K562 (cell line): ENCODE measurements around the gene KLHL22. TPM values are rescaled to one million over a fixed set of nuclear protein-coding genes. Genes with fewer than 3 reads are reported as not detected.

ENCODE experiments used
- ATAC-seq: fragments of 200-7000 bp; cut with Tn5 transposase; 3 replicates; pipeline ENCODE4 v1.9.1; 2020; ENCODE audit warnings: moderate library complexity
- BruUV-seq: library from RNA; stranded (reverse); fragments of 400-500 nt; replicated peaks from 2 replicates; lab custom pipeline; 2021; lab: Mats Ljungman, UMichigan
- CTCF ChIA-PET: fragments of 300-600 bp; formaldehyde crosslinking; extraction: SDS; loops from one replicate; lab custom pipeline; 2021; ENCODE audit warnings: low intra/inter-chr PET ratio; lab: Yijun Ruan, JAX
- POLR2A ChIA-PET: fragments of 300-600, 350-650 bp; sonication (Branson Sonifier 250); formaldehyde crosslinking; extraction: SDS; loops from one replicate; lab custom pipeline; 2021; ENCODE audit warnings: antibody characterized with exemption, inconsistent platforms; lab: Yijun Ruan, JAX
- DNase-seq, 4 experiments: peaks; one replicate each; pipeline versions ENCODE4 v3.0.0 to v3.0.0-alpha.2; 2011 to 2018; ENCODE audit warnings: low spot score in 3 of 4, mixed read lengths in 3 of 4; ENCODE audit errors: extremely low read depth in 1 of 4
- FAIRE-seq: peaks from 2 replicates; lab custom pipeline; 2011; peaks lifted over from hg19 to GRCh38; lab: Jason Lieb, UNC
- H2AFZ ChIP-seq: 2 replicates; pipeline ENCODE4 v1.6.0; 2011; ENCODE audit warnings: low read depth, low read length, control low read depth, inconsistent platforms
- H3K27ac ChIP-seq: fragments of 200-600 bp; 3 replicates; pipeline ENCODE4 v1.8.0; 2011; ENCODE audit warnings: low read depth, mild to moderate bottlenecking, control low read depth, inconsistent platforms, low read length, moderate library complexity, mixed read lengths; ENCODE audit errors: extremely low read depth
- H3K27me3 ChIP-seq, 2 experiments: fragments of 300-600 bp in 1 of 2; 2 replicates in 1 of 2; 3 replicates in 1 of 2; pipeline versions ENCODE4 v1.6.0 to v1.8.0; 2011; ENCODE audit warnings: inconsistent platforms in 2 of 2, low read length in 2 of 2, mild to moderate bottlenecking in 1 of 2, mixed read lengths in 1 of 2, moderate library complexity in 1 of 2; ENCODE audit not compliant: control insufficient read depth in 2 of 2, insufficient read depth in 2 of 2
- H3K36me3 ChIP-seq: fragments of 300-600 bp; 3 replicates; pipeline ENCODE4 v1.8.0; 2011; ENCODE audit warnings: mild to moderate bottlenecking, low read length, inconsistent platforms; ENCODE audit not compliant: control insufficient read depth, insufficient read depth
- H3K4me1 ChIP-seq, 2 experiments: fragments of 200-600 bp in 1 of 2; replicated peaks in 1 of 2; 2 replicates in 1 of 2; 3 replicates in 1 of 2; pipeline versions ENCODE4 v1.5.1 to v1.8.0; 2011; ENCODE audit warnings: inconsistent platforms in 2 of 2, low read length in 2 of 2, mild to moderate bottlenecking in 1 of 2, mixed read lengths in 1 of 2, moderate library complexity in 1 of 2; ENCODE audit not compliant: control insufficient read depth in 2 of 2, insufficient read depth in 2 of 2
- H3K4me2 ChIP-seq: 2 replicates; pipeline ENCODE4 v1.6.1; 2011; ENCODE audit warnings: low read length, control low read depth, inconsistent platforms, mixed read lengths; ENCODE audit not compliant: insufficient read depth
- H3K4me3 ChIP-seq: fragments of 200-600 bp; sonication (generic), shearing (Covaris generic); 2 replicates; pipeline ENCODE4 v1.5.1; 2016; ENCODE audit warnings: control low read depth, inconsistent platforms
- H3K79me2 ChIP-seq: fragments of 200-600 bp; 3 replicates; pipeline ENCODE4 v1.8.0; 2011; ENCODE audit warnings: low read length, inconsistent platforms; ENCODE audit not compliant: control insufficient read depth, insufficient read depth
- H3K9ac ChIP-seq, 2 experiments: 2 replicates each; pipeline versions ENCODE4 v1.6.0 to v1.6.1; 2011; ENCODE audit warnings: low read depth in 2 of 2, low read length in 2 of 2, control low read depth in 1 of 2, inconsistent platforms in 1 of 2, mild to moderate bottlenecking in 1 of 2, mixed read lengths in 1 of 2; ENCODE audit not compliant: insufficient read depth in 1 of 2
- H3K9me1 ChIP-seq: one replicate; pipeline ENCODE4 v1.6.0; 2011; ENCODE audit warnings: inconsistent platforms, mild to moderate bottlenecking, low read length, moderate library complexity; ENCODE audit not compliant: control insufficient read depth, insufficient read depth
- H3K9me3 ChIP-seq: replicated peaks from 2 replicates; pipeline ENCODE4 v1.5.1; 2011; ENCODE audit warnings: low read depth, low read length, inconsistent platforms; ENCODE audit not compliant: control insufficient read depth, insufficient read depth
- H4K20me1 ChIP-seq: replicated peaks from 2 replicates; pipeline ENCODE4 v1.6.1; 2011; ENCODE audit warnings: low read length, inconsistent platforms, mixed read lengths; ENCODE audit not compliant: control insufficient read depth, insufficient read depth
- DMBX1 ChIP-seq: fragments of 250-450 bp; sonication (Bioruptor Pico); IDR thresholded peaks from 2 replicates; pipeline ENCODE4 v1.8.0; 2022; ENCODE audit warnings: inconsistent platforms, mild to moderate bottlenecking, moderate library complexity, borderline replicate concordance
- HMG20B ChIP-seq: fragments of 250-450 bp; sonication (Bioruptor Pico); IDR thresholded peaks from 2 replicates; pipeline ENCODE4 v1.5.0; 2021; ENCODE audit warnings: mild to moderate bottlenecking
- MTA3 ChIP-seq: fragments of 450-650 bp; formaldehyde crosslinking; IDR thresholded peaks from 2 replicates; pipeline ENCODE4 v1.6.1; 2017; ENCODE audit warnings: mild to moderate bottlenecking, borderline replicate concordance
- RCOR1 ChIP-seq, 2 experiments: IDR thresholded peaks; 2 replicates each; pipeline ENCODE4 v1.6.1; 2012; ENCODE audit warnings: low read depth in 2 of 2, low read length in 2 of 2, borderline replicate concordance in 1 of 2, improper control_type of control experiment in 1 of 2
- SRSF3 ChIP-seq: fragments of 200-400 bp; formaldehyde crosslinking; IDR thresholded peaks from 2 replicates; pipeline ENCODE4 v1.6.1; 2016; ENCODE audit warnings: mild to moderate bottlenecking, low read length, moderate library complexity; ENCODE audit not compliant: insufficient read depth
- ZNF609 ChIP-seq: sonication (generic); formaldehyde crosslinking; IDR thresholded peaks from 2 replicates; pipeline ENCODE4 v1.8.1; 2023; ENCODE audit warnings: missing genetic modification reagents, mild to moderate bottlenecking, borderline replicate concordance
- ZNF76 ChIP-seq: fragments of 250-450 bp; sonication (Bioruptor Pico); IDR thresholded peaks from 2 replicates; pipeline ENCODE4 v1.4.0; 2020; ENCODE audit warnings: mild to moderate bottlenecking, moderate library complexity, borderline replicate concordance
- ZNF766 ChIP-seq: fragments of 200-800 bp; sonication (Bioruptor generic); conservative IDR thresholded peaks from 2 replicates; pipeline ENCODE4 v1.6.1; 2016; ENCODE audit warnings: missing genetic modification characterization, missing compliant biosample characterization
- WGBS: fragments of 100-300 bp; shearing (Covaris generic); methylation state at CpG from one replicate; pipeline ENCODE4 v1.1.6; 2016; ENCODE audit warnings: low coverage, mixed read lengths; ENCODE audit not compliant: insufficient coverage; ENCODE audit errors: missing lambda C conversion rate; 5-methylcytosine and 5-hydroxymethylcytosine counted together
- in situ Hi-C: fragments of 300-500 bp; cut with MboI; formaldehyde crosslinking; loops from 4 replicates; pipeline ENCODE4 v1.15.0; 2018; ENCODE audit warnings: inconsistent platforms, mixed read lengths
- intact Hi-C: fragments of 100-400 bp; cut with micrococcal nuclease; formaldehyde crosslinking; loops from 2 replicates; pipeline ENCODE4 v1.14.2; 2022
- polyA plus RNA-seq, 8 experiments: library from polyadenylated mRNA; depleted of rRNA in 4 of 8; stranded (reverse) in 5 of 8; unstranded in 3 of 8; fragments of >200 nt; fragmentation: Nextera tagmentation in 2 of 8; fragmentation: Illumina TruSeq in 1 of 8; extraction: Ambion mirVana in 2 of 8; extraction: Trizol in 1 of 8; gene quantifications; 2 replicates each; pipeline versions ENCODE4 v1.2.1 to v1.2.3, GENCODE V29; 2011 to 2014; ENCODE audit warnings: inconsistent platforms in 1 of 8, missing spikeins in 1 of 8
- total RNA-seq, 7 experiments: library from RNA; depleted of rRNA in 6 of 7; stranded (reverse); fragments of >200 nt in 6 of 7; fragmentation: Illumina TruSeq in 2 of 7; extraction: Trizol in 2 of 7; gene quantifications; 2 replicates each; pipeline versions ENCODE4 v1.2.1 to v1.2.3, GENCODE V29; 2011 to 2021; ENCODE audit warnings: low replicate concordance in 1 of 7
- TF ChIP-seq, protein P1 (sequence below): fragments of 450-650 bp; formaldehyde crosslinking; IDR thresholded peaks from 2 replicates; pipeline ENCODE4 v1.4.0; 2022; ENCODE audit warnings: missing genetic modification characterization

The KLHL22 gene
- total and polyA plus RNA-seq, 9 of the 15 experiments (the other 6 are each of a cell fraction or from before 2014, with no cell fraction given) = 1.3 to 25.6 (median 15.2) TPM

DNA sequence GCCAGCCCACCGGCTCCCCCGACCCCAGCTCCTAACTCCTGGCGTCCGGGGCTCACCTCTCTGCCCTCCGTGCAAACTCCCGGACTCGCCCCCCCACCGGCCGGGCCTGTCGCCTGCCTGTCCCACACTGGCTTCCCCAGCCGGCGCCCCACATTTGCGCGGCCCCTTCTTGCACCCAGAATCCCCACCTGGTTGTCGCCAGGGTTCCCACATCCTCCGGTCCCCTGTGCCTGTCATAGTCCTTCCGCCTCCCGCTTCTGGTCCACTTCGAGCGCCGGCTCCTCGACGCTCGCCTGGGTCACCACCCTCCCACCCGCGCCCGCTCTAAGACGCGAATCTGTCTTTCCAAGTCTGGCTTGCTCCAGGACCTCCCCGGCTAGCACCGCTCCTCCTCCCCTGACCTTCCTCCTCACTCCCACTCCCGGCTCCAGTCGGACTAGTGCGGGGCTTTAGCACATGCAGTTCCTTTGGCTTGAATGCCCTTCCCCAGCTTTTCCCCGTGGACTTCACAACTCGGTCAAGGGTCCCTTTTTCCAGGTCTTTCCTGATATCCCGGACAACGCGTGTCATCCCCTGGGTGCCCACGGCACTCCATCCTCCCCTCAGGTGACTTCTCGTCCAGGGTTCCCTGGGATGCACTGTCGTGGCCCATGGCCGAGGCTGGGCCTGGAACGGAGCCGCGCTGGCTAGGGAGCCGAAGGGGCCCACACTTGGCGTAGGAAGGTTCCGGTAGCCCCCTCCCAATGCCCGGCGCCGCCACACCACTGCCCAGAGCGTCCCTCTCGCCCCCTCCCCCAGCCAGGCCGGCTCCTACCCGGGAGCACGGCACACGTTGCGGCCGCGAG, 58.6 kb downstream of the KLHL22 start:
- no peak overlapping the region for H2AFZ ChIP-seq
- 0 out of 4 replicates have a peak overlapping the region, but pooled peaks of 1 of the 2 experiments have one; percentile 16 for H3K9ac ChIP-seq
- BruUV-seq = no TSS peak
- peaks cover 0 to 37% of the 10 kb centered on the region in 2 experiments; a peak in 2 of 5 replicates for H3K4me1 ChIP-seq
- H3K4me2 ChIP-seq = no peak overlapping the region
- peaks cover 4% of the 10 kb centered on the region for H3K9me1 ChIP-seq
- H3K4me3 ChIP-seq = no peak overlapping the region
- DNase-seq (peak in 1 of 4 experiments; percentile 28), FAIRE-seq (no peak), ATAC-seq (no peak)
- no peaks in the 10 kb centered on the region for H3K79me2 ChIP-seq
- POLR2A ChIA-PET = interaction anchor here (0.8 to 6.6 kb wide), 3 partner anchors 9 to 71 kb away, joined by 3 to 46 read pairs (median 4); partner anchors contain the start of gene MED15
- no peaks in the 10 kb centered on the region for H3K9me3 ChIP-seq
- peaks cover 62% of the 10 kb centered on the region for H4K20me1 ChIP-seq
- WGBS = 31% methylated on average over 61 of the region's 61 CpGs
- CTCF ChIA-PET = no interaction called here
- in situ Hi-C loops (no loop called here), intact Hi-C loops (no loop called here)
- peaks cover 46 to 95% of the 10 kb centered on the region in 2 experiments for H3K27me3 ChIP-seq
- H3K27ac ChIP-seq = no peak overlapping the region
- no peaks in the 10 kb centered on the region for H3K36me3 ChIP-seq
- no peak for TF ChIP-seq ZNF609 (CRISPR knock-in tag)
- TF ChIP-seq RCOR1 (IDR thresholded peaks at IDR 0.05; ENCODE audit: borderline replicate concordance in 1 of 2, low read depth in 2 of 2, low read length in 2 of 2) = 0 out of 4 replicates have a peak, but pooled peaks of 1 of the 2 experiments have one; percentile 28
- TF ChIP-seq HMG20B = 0 out of 2 replicates have a peak, but pooled peaks have one; percentile 52
- TF ChIP-seq ZNF766 (CRISPR knock-in tag) = no peak
- TF ChIP-seq MTA3 = 0 out of 2 replicates have a peak, but pooled peaks have one; percentile 14
- TF ChIP-seq ZNF76 (CRISPR knock-in tag) = 0 out of 2 replicates have a peak, but pooled peaks have one; percentile 61
- TF ChIP-seq, protein P1, sequence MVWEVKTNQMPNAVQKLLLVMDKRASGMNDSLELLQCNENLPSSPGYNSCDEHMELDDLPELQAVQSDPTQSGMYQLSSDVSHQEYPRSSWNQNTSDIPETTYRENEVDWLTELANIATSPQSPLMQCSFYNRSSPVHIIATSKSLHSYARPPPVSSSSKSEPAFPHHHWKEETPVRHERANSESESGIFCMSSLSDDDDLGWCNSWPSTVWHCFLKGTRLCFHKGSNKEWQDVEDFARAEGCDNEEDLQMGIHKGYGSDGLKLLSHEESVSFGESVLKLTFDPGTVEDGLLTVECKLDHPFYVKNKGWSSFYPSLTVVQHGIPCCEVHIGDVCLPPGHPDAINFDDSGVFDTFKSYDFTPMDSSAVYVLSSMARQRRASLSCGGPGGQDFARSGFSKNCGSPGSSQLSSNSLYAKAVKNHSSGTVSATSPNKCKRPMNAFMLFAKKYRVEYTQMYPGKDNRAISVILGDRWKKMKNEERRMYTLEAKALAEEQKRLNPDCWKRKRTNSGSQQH (CRISPR knock-in tag) = peak; percentile 58; the same call in 1 of the 2 replicates
- TF ChIP-seq SRSF3 = 0 out of 2 replicates have a peak, but pooled peaks have one; percentile 85
- no peak for TF ChIP-seq DMBX1 (CRISPR knock-in tag)
